ENCODE measurements around the gene MKRN2OS. TPM values are rescaled to one million over a fixed set of nuclear protein-coding genes. Genes with fewer than 3 reads are reported as not detected.
A peak's percentile ranks its signal among the peaks of the same experiment; 100 is the strongest.

Gene MKRN2OS, protein sequence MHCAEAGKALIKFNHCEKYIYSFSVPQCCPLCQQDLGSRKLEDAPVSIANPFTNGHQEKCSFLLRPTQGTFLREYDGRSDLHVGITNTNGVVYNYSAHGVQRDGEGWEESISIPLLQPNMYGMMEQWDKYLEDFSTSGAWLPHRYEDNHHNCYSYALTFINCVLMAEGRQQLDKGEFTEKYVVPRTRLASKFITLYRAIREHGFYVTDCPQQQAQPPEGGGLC
- total RNA-seq (2021) (0.48 to 0.87 TPM in 2 of 3 replicates, not detected in the other), Bru-seq, nascent RNA (percentile 25 among the genes with signal in this experiment)
- long read RNA-seq, experiment 1, partial matches to known transcripts, result 0 of 1 reads
- long read RNA-seq, experiment 1, other reads (novel, unspliced or antisense), result 0 of 1 reads
- long read RNA-seq, experiment 2, partial matches to known transcripts, result 1 of 1 reads
- long read RNA-seq, experiment 2, other reads (novel, unspliced or antisense), result 0 of 1 reads
- long read RNA-seq, experiment 3, result 0 reads

- Mint-ChIP-seq H3K27me3 (ENCODE audit: low read depth) (peaks cover under 1% of the 10 kb centered on the region; the same call in 1 of the 2 replicates), H3K9me3 (no peaks in the 10 kb centered on the region), H3K4me1 (peaks cover 19% of the 10 kb centered on the region), H3K36me3 (no peaks in the 10 kb centered on the region), H3K27ac (peak within 1 kb of the TSS; percentile 87), H3K4me3 (peak within 1 kb of the TSS; percentile 60)
- peak; percentile 89 for ATAC-seq
- DNase-seq (ENCODE audit: low spot score), result peak; percentile 53
- POLR2A ChIA-PET, result interaction anchor here (0.6 kb wide), 1 partner anchor 9 kb away, joined by 5 read pairs; no protein-coding TSS in a partner anchor
- TF ChIP-seq, protein P1, sequence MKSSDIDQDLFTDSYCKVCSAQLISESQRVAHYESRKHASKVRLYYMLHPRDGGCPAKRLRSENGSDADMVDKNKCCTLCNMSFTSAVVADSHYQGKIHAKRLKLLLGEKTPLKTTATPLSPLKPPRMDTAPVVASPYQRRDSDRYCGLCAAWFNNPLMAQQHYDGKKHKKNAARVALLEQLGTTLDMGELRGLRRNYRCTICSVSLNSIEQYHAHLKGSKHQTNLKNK (CRISPR knock-in tag; IDR thresholded peaks at IDR 0.05), result no peak
- TF ChIP-seq, protein P2, sequence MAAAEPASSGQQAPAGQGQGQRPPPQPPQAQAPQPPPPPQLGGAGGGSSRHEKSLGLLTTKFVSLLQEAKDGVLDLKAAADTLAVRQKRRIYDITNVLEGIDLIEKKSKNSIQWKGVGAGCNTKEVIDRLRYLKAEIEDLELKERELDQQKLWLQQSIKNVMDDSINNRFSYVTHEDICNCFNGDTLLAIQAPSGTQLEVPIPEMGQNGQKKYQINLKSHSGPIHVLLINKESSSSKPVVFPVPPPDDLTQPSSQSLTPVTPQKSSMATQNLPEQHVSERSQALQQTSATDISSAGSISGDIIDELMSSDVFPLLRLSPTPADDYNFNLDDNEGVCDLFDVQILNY (CRISPR knock-in tag; IDR thresholded peaks at IDR 0.05), result no peak
- TF ChIP-seq, protein P3, sequence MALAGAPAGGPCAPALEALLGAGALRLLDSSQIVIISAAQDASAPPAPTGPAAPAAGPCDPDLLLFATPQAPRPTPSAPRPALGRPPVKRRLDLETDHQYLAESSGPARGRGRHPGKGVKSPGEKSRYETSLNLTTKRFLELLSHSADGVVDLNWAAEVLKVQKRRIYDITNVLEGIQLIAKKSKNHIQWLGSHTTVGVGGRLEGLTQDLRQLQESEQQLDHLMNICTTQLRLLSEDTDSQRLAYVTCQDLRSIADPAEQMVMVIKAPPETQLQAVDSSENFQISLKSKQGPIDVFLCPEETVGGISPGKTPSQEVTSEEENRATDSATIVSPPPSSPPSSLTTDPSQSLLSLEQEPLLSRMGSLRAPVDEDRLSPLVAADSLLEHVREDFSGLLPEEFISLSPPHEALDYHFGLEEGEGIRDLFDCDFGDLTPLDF (CRISPR knock-in tag; IDR thresholded peaks at IDR 0.05), result no peak
- TF ChIP-seq NFYB (CRISPR knock-in tag; conservative IDR thresholded peaks at IDR 0.05; ENCODE audit: low read depth), result no peak; the same call in 1 of the 2 replicates
- no peak for TF ChIP-seq ZNF671 (CRISPR knock-in tag; IDR thresholded peaks at IDR 0.05)
- TF ChIP-seq, protein P4, sequence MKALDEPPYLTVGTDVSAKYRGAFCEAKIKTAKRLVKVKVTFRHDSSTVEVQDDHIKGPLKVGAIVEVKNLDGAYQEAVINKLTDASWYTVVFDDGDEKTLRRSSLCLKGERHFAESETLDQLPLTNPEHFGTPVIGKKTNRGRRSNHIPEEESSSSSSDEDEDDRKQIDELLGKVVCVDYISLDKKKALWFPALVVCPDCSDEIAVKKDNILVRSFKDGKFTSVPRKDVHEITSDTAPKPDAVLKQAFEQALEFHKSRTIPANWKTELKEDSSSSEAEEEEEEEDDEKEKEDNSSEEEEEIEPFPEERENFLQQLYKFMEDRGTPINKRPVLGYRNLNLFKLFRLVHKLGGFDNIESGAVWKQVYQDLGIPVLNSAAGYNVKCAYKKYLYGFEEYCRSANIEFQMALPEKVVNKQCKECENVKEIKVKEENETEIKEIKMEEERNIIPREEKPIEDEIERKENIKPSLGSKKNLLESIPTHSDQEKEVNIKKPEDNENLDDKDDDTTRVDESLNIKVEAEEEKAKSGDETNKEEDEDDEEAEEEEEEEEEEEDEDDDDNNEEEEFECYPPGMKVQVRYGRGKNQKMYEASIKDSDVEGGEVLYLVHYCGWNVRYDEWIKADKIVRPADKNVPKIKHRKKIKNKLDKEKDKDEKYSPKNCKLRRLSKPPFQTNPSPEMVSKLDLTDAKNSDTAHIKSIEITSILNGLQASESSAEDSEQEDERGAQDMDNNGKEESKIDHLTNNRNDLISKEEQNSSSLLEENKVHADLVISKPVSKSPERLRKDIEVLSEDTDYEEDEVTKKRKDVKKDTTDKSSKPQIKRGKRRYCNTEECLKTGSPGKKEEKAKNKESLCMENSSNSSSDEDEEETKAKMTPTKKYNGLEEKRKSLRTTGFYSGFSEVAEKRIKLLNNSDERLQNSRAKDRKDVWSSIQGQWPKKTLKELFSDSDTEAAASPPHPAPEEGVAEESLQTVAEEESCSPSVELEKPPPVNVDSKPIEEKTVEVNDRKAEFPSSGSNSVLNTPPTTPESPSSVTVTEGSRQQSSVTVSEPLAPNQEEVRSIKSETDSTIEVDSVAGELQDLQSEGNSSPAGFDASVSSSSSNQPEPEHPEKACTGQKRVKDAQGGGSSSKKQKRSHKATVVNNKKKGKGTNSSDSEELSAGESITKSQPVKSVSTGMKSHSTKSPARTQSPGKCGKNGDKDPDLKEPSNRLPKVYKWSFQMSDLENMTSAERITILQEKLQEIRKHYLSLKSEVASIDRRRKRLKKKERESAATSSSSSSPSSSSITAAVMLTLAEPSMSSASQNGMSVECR (CRISPR knock-in tag; IDR thresholded peaks at IDR 0.05; ENCODE audit: borderline replicate concordance), result no peak
- no peak for TF ChIP-seq AFF4 (CRISPR knock-in tag; IDR thresholded peaks at IDR 0.05; ENCODE audit: borderline replicate concordance)
- TF ChIP-seq FOXP4 (CRISPR knock-in tag; IDR thresholded peaks at IDR 0.05), result no peak
- TF ChIP-seq RORB (CRISPR knock-in tag; IDR thresholded peaks at IDR 0.05), result no peak
- TF ChIP-seq RELA (CRISPR knock-in tag; IDR thresholded peaks at IDR 0.05; ENCODE audit: borderline replicate concordance), result no peak
- no peak for TF ChIP-seq MXD4 (CRISPR knock-in tag; IDR thresholded peaks at IDR 0.05; ENCODE audit: borderline replicate concordance)
- TF ChIP-seq ZNF219 (CRISPR knock-in tag; IDR thresholded peaks at IDR 0.05; ENCODE audit: borderline replicate concordance), result no peak
- CTCF ChIA-PET, result interaction anchor here (0.5 to 1.9 kb wide), 6 partner anchors 8 to 265 kb away, joined by 3 to 8 read pairs (median 4); no protein-coding TSS in a partner anchor
These were observed at the start of gene MKRN2OS for GRCh38 chr3:12545473-12545791. MKRN2OS (minus strand) TSS chr3:12545499; CDS start chr3:12545464, 35 bp downstream.

All from WTC11 (cell line).